Mammary epithelial cell (primary cell): Measurements from ENCODE around the gene GYG1.

ENCODE experiments used
- CTCF ChIP-seq, 2 donors: IDR thresholded peaks in 1 of 2; conservative IDR thresholded peaks in 1 of 2; 2 replicates each; pipeline ENCODE4 v1.5.1; 2011 to 2012; ENCODE audit warnings: inconsistent platforms in 2 of 2, low read length in 2 of 2, mild to moderate bottlenecking in 2 of 2, control low read depth in 1 of 2, low read depth in 1 of 2; ENCODE audit not compliant: insufficient read depth in 1 of 2; ENCODE audit errors: extremely low read depth in 1 of 2
- EZH2 ChIP-seq: IDR thresholded peaks from 2 replicates; pipeline ENCODE4 v1.6.1; 2012; ENCODE audit warnings: low read length, inconsistent platforms, borderline replicate concordance

DNA sequence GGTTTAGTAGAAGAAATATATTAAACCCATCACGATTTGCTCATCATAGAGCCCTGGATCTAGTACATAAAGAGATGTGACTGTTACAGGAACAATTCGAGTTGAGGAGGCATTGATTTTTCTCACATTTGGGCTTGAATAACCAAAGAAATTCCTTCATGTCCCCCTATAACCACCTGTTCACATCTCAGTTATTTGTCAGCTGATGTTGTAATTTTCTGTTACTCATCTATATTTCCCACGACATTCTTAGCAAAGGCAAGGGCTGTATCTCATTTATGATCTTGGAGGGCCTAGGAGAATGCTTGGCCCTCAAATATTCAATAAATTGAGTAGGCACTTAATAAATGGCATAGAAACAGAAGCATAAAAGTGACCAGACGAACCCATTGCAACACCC lies 36.4 kb upstream of the GYG1 start:
- TF ChIP-seq CTCF (conservative IDR thresholded peaks at IDR 0.05 in 1 of 2, IDR thresholded peaks at IDR 0.05 in 1 of 2; ENCODE audit: extremely low read depth in 1 of 2, insufficient read depth in 1 of 2, low read depth in 1 of 2, low read length in 2 of 2), result no peak
- TF ChIP-seq EZH2, result no peak
